Measurements from ENCODE around the gene MAGI3.
"Not testable (repeated sequence)": the region's sequence is repeated elsewhere in the genome, so short reads cannot be mapped to it uniquely, and the experiment has no call there.

Gene MAGI3

DNA sequence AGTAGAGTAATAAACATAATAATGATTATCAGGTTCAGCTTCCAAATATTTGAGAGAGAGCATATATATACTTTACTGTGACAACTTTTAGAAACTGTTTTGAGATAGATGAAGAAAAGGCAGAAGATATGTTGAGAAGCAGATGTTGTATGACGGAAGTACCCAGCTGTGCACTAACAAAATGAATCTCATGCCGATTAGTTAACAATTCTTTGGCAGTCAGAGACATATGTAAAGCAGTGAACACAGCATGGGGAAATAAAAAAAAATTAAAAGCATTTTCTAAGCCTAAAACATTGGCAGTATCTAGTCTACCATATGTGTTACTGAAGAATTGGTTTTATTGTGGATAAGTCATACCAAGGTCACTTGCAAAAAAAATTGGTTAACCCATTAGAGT, 51.8 kb downstream of the MAGI3 start:
- no peak for DNase-seq (ENCODE audit: low read depth in 3 of 3)

DNA sequence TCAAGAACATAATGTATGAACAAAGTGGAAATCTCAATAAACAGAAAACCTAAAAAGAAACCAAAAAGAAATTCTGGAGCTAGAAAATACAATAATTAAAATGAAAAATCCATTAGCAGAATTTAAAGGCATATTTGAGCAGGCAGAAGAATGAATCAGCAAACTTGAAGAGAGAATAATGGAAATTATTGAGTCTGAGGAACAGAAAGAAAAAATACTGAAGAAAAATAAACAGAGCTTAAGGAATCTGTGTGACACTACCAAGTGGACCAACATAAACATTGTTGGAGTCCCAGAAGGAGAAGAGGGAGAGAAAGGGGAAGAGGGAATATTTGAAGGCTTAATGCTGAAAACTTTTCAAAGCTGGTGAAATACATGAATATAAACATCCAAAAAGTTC, 54.5 kb downstream of the MAGI3 start:
- no peak for DNase-seq (ENCODE audit: low read depth in 3 of 3)

DNA sequence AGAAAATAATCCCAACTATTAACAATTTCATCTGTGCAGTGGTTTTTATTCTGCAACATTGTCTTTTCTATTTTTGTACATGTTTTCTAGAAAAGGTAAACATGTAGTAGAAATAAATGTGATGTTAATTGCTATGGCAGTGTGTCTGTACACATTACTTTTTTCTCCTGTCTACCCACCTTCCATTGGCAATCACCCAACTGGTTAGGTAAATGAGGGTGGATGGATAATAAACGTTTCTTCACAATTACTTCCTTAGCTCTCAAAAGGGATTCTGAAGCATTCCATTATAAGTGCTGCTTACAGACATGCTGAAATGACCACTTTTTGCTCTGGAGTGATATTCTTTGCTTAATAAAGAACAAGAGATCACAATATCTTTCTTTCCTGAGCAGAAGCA, 61.4 kb downstream of the MAGI3 start:
- no peak for DNase-seq (ENCODE audit: low read depth in 3 of 3)

DNA sequence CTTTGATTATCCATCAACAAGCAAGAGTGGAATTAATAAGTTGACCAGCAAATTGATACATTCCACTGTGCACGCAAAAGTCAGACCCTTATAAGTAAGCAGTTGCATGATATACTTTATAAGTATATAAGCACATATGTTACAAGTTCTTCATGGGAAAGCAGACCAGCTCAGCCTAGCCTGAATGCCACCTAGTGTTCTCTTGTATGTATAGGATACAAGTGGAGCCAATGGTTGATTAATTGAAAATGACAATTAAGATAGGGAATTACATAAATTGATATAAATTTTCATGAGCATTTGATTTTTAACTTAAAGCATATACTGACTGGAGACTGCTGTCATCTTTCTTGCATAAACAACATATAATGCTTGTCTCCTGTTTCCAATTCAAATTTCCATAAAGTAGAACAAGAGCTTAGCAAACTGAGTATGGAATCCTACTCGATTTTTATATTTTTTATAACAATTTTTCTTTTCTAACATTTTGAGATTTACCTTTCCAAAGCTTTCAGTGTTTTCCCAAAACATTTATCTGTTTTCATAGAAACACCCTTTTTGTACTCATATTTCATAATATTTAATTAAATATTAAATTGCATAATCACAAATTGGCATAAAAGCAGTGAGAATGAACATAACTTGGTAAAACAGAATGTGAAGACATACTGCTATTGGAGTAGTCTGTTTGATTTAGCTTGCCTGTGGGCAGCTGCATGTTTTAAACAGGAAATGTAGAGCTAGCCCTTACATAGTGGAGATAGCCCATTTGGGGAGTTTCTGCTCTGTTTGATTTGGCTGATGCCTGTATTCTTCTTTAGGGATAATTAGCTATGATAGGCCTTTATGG, 62.8 kb downstream of the MAGI3 start:
- peak in 2 of 3 experiments; percentile 0 for DNase-seq (ENCODE audit: low read depth in 3 of 3)

DNA sequence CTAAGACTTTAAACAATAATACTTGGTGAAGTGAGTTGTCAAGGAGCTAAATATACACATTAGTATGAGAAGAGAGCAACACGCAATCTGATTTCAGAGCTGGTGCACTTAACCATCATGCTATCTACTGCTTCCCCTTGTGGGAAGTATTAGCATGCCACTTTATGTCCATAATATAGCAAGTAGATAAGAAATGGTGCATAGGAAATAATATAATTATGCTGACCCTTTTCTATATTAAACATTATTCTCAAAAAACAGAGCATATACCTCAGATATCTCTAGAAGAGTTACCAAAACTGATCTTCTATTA, 63.4 kb downstream of the MAGI3 start:
- no peak for DNase-seq (ENCODE audit: low read depth in 3 of 3)

DNA sequence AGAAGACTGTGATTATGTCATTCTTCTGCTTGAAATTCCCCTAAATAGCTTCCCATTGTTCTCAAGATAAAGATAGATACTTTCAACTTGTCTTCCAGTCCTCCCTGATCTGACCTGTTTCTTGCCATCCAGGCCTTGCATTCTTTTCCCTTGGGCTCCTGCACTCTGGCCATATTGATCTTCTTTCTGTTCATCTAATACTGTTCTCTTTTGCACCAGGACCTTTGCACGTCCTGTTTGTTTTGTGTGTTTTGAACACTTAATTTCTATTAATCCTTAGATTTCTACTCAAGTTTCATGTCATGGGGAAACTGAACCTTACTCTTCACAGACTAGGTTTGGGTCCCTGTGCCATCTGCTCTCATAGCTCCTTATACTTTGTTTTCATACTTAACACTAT, 65.1 kb downstream of the MAGI3 start:
- no peak for DNase-seq (ENCODE audit: low read depth in 3 of 3)

DNA sequence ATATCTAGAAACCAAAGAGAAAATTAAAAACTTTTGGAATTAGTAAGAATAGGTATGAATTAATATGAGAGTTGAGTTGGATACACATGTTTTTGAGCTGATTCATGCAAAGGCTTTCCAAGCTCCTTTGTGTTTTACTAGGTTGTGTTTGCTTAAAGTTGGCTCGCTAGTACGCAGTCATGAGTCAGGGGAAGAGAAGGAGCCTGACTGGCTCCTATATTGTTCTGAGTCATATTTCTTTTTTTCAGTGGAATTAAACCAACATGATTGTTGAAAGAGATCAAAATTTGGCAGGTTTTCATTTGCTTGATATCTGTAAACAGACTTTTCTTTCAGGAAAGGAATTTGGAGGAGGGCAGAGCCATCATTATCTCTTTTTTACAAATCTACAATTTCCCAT, 66.7 kb downstream of the MAGI3 start:
- DNase-seq (ENCODE audit: low read depth in 3 of 3), result no peak

DNA sequence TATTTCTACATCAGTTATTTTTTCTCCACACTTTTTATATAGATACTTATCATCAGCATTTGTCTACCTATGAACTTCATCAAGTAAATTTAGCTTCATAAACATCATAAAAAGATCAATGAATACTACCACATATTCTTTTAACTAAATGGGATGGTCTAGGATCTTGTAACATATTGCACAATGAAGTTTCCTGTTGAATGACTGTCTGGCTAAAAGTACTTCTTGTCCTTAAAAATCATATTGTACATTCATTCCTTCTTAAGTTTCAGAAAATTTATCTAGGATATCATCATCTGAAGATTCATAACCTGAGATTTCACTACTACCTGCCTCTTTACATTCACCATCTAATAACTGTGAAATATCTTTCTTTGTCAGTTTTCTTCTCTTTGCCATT, 69.0 kb downstream of the MAGI3 start:
- no peak for DNase-seq (ENCODE audit: low read depth in 3 of 3)

DNA sequence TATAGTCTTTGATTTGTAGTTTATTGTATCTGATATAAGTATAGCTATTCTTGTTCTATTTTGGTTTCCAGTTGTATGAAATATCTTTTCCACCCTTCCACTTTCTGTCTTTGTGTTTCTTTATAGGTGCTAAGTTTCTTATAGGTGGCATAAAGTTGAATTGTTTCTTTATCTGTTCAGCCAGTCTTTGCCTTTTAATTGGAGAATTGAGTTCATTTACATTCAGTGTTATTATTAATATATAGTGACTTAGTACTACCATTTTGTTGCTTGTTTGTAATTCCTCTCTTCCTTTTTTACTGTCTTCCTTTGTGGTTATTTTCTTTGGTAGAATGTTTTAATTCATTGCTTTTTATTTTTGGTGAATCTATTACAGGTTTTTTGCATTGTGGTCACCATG, 77.7 kb downstream of the MAGI3 start:
- DNase-seq (ENCODE audit: low read depth in 3 of 3), result no peak

DNA sequence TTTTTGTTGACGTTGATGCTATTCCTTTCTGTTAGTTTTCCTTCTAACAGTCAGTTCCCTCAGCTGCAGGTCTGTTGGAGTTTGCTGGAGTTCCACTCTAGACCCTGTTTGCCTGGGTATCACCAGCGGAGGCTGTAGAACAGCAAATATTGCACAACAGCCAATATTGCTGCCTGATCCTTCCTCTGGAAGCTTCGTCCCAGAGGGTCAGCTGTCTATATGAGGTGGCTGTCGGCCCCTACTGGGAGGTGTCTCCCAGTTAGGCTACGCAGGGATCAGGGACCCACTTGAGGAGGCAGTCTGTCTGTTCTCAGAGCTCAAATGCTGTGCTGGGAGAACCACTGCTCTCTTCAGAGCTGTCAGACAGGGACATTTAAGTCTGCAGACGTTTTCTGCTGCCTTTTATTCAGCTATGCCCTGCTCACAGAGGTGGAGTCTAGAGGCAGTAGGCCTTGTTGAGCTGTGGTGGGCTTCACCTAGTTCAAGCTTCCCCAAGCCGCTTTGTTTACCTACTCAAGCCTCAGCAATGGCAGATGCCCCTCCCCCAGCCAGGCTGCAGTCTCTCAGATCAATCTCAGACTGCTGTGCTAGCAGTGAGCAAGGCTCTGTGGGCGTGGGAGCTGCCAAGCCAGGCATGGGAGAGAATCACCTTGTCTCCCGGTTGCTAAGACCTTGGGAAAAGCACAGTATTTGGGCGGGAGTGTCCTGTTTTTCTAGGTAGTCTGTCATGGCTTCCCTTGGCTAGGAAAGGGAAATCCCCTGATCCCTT, 88.3 kb downstream of the MAGI3 start:
- DNase-seq (ENCODE audit: low read depth in 3 of 3), result not testable (repeated sequence)

DNA sequence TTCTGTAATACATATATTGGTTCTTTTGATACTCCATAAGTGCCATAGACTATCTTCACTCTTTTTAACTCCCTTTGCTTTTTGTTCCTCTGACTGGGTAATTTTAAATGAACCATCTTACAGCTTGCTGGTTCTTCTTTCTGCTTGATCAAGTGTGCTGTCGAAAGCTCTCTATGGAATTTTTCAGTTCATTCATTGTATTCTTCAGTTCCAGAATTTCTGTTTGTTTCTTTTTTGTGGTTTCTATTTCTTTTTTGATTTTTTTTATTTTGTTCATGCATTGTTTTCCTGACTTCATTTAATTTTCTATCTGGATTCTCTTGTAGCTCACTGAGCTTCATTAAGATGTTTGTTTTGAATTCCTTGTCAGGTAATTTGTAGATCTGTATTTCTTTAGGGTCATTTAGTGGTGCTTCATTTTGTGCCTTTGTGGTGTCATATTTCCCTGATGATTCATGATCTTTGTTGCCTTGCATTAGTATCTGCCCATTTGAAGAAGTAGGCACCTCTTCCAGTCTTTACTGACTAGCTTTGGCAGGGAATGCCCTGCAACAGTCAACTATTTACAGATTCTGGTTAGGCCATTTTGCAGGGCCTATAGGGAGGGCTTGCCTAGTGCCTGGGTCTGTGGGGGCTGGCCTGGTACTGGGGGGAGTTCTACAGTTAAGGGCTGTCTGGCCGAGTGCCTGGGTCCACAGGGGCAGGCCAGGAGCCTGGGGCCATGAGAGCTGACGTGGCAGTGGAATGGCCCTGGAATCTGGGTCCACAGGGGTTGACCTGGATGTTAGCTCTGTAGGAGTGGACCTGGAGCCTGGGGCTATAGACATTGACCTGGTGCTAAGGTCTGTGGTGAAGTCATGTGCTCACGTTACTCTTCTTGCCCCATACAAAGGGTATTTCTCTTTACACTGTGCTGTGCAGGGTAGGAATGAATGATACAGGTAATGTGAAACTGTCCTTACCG, 89.7 kb downstream of the MAGI3 start:
- DNase-seq (ENCODE audit: low read depth in 3 of 3), result no peak

DNA sequence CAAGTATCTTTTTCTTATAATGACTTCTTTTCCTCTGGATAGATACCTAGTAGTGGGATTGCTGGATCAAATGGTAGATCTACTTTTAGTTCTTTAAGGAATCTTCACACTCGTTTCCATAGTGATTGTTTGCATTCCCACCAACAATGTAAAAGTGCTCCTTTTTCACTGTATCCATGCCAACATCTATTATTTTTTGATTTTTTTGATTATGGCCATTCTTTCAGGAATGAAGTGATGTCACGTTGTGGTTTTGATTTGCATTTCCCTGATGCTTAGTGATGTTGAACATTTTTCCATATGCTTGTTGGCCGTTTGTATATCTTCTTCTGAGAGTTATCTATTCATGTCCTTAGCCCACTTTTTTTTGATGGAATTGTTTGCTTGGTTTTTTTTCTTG, 94.8 kb downstream of the MAGI3 start:
- not testable (repeated sequence) for DNase-seq (ENCODE audit: low read depth in 3 of 3)

DNA sequence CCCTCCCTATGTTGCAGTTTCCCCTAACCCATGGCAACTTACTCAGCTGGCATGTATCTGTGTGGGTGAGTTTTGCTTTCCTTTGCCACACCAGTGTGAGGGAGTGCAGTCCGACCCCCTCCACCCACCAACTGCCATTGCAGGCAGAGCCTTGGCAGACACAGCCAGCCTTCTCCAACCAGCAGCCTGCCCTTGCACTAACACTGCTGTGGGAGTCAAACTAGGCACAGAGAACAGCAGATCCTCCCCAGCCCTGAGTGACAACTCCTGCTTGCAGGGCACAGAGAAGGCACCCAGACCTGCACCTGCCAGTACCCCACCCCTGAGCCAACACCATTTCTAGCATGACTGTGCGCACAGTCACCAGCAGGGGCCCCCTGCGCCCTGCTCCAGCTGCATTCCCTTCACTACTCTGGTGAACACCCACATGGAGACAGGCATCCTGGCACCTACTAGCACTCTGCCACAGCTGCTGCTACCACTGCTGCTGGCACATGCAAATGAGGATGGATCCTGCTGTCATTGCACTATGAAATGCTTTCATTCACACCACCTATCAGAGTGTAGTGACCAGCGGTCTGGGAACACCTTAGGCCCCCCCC, 98.4 kb downstream of the MAGI3 start:
- no peak for DNase-seq (ENCODE audit: low read depth in 3 of 3)

DNA sequence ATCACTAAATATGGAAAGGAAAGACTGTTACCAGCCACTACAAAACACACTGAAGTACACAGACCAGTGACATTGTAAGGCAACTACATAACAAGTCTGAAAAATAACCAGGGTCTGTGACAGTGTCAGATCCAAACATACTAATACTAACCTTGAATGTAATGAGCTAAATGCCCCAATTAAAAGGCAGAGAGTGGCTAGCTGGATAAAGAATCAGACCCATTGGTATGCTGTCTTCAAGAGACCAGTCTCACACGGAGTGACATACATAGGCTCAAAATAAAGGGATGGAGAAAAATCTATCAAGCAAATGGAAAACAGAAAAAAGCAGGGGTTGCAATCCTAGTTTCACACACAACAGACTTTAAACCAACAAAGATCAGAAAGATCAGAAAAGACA, 100.1 kb downstream of the MAGI3 start:
- no peak for DNase-seq (ENCODE audit: low read depth in 3 of 3)

DNA sequence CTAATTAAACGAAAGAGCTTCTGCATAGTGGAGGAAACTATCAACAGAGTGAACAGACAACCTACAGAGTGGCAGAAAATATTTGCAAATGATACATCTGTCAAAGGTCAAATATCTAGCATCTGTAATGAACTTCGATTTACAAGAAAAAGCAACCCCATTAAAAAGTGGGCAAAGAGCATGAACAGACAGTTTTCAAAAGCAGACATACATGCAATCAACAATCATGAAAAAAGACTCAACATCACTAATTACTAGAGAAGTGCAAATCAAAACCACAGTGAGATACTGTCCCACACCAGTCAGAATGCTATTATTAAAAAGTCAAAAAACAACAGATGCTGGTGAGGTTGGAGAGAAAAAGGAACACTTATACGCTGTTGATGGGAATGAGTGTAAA, 103.2 kb downstream of the MAGI3 start:
- DNase-seq (ENCODE audit: low read depth in 3 of 3), result no peak

DNA sequence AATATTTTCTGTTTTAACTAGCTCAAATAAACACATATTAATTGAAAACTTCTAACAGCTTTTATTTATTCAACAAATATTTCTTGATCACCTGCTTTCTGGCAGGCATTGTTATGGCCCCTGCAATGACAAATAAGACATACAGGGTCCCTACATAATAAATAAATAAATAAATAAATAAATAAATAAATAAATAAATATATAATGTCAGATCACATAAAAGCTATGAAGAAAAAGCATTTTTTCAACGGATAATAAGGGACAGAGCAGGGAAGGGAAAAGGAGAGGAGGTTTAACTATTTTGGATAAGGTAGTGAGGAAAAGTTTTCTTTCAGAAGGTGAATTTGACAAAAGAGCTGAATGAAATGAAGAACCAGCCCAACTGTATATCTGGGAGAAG, 115.0 kb downstream of the MAGI3 start:
- DNase-seq (ENCODE audit: low read depth in 3 of 3), result no peak

DNA sequence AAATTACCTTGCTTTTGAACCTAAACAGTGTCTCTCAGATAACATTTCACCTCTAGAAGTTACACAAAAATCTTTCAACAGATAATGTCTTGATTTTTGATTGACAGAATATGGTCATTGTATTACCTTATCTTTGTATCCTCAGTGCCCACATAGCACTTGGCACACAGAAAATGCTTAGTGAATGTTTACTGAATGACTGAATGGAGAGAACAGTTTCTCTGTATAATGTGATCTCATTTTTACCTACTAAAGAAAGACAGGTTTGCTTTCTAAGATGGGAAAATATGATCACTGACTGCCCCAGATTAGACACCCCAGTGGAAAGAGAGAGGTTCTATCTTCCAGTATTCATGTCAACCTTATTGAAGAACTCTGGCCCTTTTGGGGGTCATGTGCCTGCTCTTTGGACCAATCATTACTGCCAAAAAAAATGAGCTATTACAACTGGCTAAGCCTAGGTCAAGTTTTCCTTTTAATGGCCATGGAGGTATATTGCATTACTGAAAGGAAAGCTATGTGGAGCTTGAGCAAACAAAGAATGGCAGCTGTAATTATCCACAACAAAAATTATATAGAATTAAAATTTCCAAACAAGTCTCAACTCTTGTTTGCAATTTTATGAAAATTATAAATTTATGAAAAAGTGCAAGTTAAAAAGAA, 117.4 kb downstream of the MAGI3 start:
- DNase-seq (ENCODE audit: low read depth in 3 of 3), result no peak

DNA sequence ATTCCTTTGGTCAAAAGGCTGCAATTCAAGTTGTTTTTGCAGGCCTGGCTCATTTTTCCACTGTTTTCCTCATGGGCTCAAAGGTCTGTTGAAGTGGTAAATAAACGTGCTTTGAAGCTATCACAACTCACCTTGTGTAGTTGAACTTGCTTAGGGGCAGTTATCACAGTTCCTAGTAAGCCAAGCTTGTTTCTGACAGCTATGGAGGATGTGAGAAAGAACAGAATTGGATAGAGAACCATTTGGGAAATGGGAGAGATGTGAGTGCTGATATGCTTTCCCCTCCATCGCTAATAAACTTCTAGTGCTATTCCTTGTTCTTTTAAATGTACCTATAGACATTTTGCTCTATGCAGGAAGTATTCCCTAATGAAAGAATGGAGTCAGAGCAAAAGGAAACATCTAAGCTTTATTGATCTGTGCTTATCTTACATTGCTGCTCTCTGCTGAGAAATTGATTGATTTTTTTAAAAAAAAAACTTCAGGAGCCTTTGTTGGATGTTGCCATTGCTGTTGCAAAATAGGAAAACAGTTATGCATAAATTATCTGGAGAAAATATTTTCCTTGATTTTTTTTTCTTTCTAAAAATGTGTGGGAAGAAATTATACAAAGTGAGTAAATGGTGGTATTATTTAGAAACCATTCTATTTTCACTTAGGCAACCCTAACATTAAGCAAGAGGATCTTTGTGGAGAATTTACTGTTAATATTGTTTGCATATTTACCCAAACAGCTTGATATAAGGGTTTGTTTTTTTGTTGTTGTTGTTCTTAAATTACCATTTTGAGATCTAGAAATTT, 118.2 kb downstream of the MAGI3 start:
- DNase-seq (ENCODE audit: low read depth in 3 of 3), result no peak

DNA sequence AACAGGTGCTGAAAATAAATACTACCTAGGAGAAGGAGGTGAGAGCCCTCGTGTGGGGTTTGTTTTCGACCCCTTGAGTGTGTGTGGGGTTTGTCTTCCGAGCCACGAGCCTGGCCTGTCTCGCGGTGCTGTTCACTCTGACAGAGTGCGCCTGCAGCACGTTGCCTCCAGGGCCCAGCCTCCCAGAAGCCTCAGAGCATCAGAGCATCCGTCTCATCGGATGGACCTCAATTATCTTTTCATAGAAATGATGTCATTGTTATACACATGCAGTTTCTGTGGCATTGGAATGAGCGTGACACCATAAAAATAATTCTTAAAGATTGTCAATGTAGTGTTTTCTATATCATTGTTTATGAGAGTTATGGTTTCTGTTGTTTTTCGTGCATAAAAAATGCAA, 119.5 kb downstream of the MAGI3 start:
- not testable (repeated sequence) for DNase-seq (ENCODE audit: low read depth in 3 of 3)

DNA sequence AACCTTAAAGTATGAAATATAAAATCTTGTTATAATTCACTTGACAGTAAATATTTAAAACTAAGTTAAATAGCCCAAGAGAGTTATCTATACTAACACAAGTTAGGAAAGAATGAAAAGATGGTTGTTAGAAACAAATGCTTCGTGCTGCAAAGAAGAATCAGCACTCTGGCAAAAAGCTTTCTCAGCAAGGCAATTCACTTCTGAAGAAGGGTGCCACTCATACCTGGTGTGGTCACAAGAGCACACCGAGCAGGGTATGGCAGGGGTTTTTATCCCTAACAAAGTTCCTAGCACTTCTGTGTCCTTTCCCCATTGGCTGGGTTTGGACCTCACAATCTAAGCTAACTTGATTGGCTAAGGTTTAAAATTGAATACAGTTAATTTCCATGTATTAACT, 121.0 kb downstream of the MAGI3 start:
- DNase-seq (ENCODE audit: low read depth in 3 of 3), result no peak

Measured in stimulated activated CD4-positive, alpha-beta T cell treated with anti-CD3 and anti-CD28 coated beads, TNF-alpha, amount 100 ng/mL, for 24 hours (primary cell).